GM12801 (cell line): Measurements from ENCODE around the gene SLC2A9.

Source experiments
- CTCF ChIP-seq: IDR thresholded peaks from one replicate; pipeline ENCODE4 v1.5.1; 2011; ENCODE audit warnings: control low read depth; ENCODE audit not compliant: insufficient read length; ENCODE audit errors: extremely low read depth

The SLC2A9 gene

GRCh38 chr4:10023806-10024205 is 2.5 kb upstream of the SLC2A9 start:
- TF ChIP-seq CTCF: no peak

- no peak for TF ChIP-seq CTCF
These were observed 1.7 kb upstream of the SLC2A9 start for GRCh38 chr4:10023050-10023419.

GRCh38 chr4:10022346-10023049 is 1.2 kb upstream of the SLC2A9 start:
- TF ChIP-seq CTCF: no peak

- no peak for TF ChIP-seq CTCF
These were observed 341 bp upstream of the SLC2A9 start for GRCh38 chr4:10021653-10022023.

GRCh38 chr4:10020106-10020505 is 1.2 kb downstream of the SLC2A9 start:
- no peak for TF ChIP-seq CTCF

GRCh38 chr4:10019521-10020051 is 1.7 kb downstream of the SLC2A9 start:
- no peak for TF ChIP-seq CTCF

GRCh38 chr4:10018818-10019461 is 2.4 kb downstream of the SLC2A9 start:
- TF ChIP-seq CTCF: no peak
